NCI-H748 treated with DMSO at 0.1 percent for 48 hours (cell line): ENCODE results near the gene PPTC7.
"Not testable (repeated sequence)": the region's sequence is repeated elsewhere in the genome, so short reads cannot be mapped to it uniquely, and the experiment has no call there.

Experiments used
- DNase-seq: peaks from one replicate; lab custom pipeline; 2025; lab: John Stamatoyannopoulos, UW

PPTC7 gene, protein sequence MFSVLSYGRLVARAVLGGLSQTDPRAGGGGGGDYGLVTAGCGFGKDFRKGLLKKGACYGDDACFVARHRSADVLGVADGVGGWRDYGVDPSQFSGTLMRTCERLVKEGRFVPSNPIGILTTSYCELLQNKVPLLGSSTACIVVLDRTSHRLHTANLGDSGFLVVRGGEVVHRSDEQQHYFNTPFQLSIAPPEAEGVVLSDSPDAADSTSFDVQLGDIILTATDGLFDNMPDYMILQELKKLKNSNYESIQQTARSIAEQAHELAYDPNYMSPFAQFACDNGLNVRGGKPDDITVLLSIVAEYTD

DNA sequence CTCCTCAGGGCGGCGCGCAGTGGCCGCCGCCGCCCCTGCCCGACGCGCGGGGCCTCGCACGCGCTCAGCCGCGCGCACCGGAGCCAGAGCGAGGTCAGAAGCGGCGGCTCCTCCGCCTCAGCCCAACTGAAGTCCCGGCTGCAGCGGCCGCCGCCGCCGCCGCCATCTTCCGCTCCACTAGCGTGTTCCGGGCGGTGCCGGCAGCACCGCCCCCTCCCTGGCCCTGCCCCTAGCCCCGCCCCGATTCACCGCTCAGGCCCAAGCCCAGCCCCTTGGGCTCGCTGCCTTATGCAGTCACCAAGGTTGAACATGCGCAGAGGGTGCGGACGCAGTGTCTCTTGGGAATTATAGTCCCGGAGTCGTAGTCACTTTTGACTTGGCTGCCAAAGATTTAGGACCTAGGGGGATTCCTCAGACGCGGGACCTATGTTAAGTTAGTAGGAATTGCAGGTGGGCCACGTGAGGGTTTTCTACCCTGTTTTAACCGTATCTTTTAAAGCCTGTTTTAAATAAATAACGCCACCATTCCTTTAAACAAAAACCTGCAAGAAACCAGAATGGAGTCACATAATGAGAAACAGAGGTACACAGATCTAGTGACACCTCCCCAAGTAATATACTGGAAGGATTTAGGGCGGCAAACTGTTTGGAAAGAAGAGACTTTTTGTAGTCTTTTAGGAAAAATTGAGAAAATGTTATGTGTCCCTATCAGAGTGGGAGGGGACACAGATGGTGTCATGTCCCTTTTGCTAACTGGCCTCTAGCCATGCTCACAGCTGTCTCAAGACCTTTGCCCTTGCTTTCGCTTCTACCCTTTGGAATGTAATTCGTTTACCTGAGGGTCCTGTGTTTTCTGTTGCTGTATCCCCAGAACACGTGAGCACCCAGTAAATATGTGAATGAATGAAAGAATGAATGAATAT is at the start of gene PPTC7:
PPTC7 (minus strand) TSS at position 182 of the 923 bp plus-strand sequence. CDS start 287 bp downstream, outside the sequence.
- peak; percentile 92 for DNase-seq

DNA sequence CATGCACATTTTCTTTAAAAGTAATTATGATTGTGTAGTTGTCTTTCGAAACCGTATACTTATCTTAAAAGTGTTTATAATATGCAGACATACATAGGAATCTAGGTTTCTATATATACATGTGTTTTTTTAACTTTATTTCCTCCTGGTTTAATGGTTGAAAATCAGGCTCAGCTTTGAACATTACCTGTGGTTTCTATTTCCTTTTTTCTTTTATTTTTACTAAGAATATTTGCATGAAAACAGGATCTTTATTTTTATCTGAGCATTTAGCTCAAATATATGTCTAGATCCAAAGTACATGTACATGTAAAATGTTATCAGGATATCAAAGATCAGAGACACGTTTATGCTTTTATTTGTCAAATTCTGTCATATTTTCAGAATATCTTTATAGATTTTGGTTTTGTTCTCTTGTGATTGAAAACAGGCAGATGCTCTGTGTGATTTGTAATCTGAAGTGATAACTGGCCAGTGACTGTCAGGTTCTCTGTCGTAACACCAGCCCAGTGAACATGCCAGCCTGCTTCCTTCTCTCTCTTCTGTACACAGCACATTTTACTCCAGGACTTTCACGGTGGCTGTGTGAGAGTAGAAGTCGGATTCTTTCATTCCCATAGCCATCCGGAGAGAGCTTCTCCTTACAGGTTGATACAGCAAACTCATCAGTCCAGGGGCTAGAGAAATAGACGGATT is 44.5 kb upstream of the PPTC7 start:
- no peak for DNase-seq

DNA sequence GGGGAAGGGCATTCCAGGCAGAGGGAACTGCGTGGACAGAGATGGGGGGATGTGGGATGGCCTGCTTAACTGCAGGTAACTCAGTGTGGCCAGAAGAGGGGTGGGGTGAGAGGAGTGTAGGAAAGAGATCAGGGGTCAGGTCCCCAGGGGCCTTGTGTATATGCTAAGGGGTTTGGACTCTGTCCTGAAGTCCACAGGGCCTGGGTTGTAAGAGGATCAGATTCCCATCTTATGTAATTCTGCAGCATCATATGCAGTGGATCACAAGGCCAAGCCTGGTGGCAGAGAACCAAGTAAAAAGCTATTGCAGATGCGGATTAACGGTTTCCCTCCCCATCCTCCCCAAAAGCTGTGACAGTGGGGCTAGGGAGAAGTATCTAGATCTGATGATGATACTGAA is 39.5 kb upstream of the PPTC7 start:
- DNase-seq = no peak

DNA sequence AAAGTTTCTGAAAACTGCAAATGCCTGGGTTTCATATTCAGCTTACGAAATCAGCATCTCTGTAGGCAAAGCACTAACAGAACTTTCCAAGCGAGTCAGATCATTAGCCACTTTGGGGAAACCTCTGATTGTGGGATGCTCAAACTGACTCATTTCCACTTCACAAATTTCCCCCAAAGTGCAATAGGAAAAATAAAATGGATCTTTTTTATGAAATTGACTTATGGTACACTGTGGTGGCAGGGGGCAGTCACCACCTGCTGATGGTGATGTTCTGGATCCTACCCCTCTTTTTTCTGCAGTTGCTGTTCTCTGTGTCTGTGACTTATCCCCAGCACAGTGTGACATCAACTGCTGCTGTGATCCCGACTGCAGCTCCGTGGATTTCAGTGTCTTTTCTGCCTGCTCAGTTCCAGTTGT is 36.4 kb upstream of the PPTC7 start:
- DNase-seq = no peak

DNA sequence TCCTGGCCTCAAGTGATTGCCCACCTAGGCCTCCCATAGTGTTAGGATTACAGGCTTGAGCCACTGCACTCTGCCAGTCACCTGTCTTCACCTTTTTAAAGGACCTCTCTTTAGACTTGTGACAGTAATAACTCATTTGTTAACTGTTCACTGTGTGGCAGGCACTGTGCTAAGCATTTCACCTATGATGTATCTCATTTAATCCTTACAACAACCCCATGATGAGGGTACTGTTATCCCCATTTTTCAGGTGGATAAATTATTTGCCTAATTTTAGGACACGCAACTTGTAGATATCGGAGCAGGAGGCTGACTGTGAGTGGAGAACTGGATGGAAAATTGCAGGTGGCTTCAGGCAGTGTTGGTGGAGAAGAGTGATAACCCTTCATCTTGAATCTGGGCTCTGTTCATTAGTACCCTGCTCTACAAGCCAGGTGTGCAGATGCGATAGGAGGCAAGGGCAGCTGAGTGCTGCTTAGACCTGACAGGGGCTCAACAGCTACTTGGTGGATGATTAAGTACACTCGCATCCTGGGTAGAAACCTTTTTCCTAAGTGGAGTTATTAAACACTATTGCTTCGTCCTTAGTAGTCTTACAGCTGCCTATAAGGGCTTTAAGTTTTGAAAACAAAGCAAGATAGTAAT is 33.5 kb upstream of the PPTC7 start:
- no peak for DNase-seq

DNA sequence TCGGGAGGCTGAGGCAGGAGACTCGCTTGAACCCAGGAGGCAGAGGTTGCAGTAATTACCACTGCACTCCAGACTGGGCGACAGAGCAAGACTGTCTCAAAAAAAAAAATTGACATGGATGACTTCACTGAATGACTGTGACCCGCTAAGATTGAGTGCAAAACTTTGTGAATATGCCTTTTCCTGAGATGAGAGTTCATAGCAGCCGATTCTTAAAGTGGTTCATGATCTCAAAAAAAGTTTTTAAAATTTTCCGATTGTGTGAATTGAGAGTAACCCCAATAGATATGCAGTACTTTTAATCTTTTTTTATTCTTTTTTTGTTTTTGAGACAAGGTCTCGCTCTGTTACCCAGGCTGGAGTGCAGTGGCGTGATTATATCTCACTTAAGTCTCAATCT is 32.1 kb upstream of the PPTC7 start:
- no peak for DNase-seq

DNA sequence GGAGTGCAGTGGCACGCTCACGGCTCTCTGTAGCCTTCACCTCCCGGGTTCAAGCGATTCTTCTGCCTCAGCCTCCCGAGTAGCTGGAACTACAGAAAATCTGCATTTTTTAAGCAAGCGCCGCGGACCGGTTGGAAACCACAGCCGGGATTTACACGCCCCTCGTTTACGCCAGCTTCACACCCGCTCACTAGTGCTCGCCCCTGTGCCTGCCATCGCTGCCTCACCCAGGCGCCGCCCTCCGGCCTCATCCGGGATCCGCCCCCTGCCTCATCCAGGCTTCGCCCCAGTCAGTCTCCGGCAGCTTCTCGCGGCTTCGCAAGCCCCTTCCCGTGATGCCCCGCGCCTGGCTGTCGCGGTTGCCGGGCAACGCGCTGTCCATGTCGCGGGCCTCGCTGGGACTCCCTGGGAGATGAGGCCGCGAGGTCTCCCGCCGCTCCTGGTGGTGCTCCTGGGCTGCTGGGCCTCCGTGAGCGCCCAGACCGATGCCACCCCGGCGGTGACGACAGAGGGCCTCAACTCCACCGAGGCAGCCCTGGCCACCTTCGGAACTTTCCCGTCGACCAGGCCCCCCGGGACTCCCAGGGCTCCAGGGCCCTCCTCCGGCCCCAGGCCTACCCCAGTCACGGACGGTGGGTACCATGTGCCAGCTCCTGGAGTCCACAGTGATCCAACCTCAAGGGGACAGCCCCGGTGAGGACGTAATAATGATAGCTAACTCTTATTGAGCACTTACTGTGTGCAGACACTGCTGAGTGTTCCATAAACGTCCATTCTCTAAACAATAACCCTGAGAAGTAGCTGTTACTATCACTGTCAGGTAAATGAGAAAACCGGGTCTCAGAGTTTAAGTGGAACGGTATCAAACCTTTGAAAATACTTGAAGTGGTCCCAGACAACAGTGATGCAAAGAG is 30.9 kb upstream of the PPTC7 start, which contains the start of gene TCTN1:
TCTN1 (plus strand) TSS at position 359 of the 914 bp plus-strand sequence; CDS start at position 413, 54 bp downstream.
- peak; percentile 91 for DNase-seq

DNA sequence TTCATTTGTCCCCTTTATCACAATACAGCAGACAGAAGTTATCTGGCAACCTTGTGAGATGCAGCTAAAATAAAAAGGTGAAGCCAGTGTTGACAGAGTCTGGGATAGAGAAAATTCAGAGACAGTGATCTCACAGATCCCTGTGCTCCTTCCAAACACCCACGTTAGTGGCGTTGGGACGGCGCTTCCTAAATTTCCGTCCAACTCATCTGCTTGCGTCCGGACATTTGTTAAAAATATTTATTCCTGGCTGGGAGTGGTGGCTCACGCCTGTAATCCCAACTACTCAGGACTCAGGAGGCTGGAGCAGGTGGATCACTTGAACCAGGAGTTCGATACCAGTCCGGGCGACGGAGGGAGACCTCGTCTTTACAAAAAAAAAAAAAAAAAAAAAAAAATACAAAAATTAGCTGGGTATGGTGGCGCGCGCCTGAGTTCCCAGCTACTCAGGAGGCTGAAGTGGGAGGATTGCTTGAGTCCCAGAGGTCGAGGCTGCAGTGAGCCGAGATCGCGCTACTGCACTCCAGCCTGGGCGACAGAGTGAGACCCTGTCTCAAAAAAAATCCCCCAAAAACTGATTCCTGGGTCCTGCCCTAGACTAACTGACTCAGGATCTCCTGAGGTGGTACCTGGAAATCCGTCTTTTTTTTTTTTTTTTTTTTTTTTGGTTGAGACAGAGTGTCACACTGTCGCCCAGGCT is 30.1 kb upstream of the PPTC7 start:
- no peak for DNase-seq

DNA sequence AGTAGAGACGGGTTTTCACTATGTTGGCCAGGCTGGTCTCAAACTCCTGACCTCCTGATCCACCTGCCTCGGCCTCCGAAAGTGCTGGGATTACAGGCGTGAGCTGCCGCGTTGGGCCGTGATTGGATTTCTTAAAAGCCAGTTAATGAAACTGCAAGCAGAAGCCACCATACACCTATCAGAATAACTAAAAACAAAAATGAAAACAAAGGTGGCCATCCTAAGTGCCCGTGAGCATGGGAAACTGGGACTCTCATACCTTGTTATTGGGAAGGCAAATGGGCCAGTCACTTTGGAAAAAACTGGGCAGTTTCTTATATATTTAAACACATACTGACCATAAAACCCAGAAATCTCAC is 23.1 kb upstream of the PPTC7 start:
- no peak for DNase-seq

DNA sequence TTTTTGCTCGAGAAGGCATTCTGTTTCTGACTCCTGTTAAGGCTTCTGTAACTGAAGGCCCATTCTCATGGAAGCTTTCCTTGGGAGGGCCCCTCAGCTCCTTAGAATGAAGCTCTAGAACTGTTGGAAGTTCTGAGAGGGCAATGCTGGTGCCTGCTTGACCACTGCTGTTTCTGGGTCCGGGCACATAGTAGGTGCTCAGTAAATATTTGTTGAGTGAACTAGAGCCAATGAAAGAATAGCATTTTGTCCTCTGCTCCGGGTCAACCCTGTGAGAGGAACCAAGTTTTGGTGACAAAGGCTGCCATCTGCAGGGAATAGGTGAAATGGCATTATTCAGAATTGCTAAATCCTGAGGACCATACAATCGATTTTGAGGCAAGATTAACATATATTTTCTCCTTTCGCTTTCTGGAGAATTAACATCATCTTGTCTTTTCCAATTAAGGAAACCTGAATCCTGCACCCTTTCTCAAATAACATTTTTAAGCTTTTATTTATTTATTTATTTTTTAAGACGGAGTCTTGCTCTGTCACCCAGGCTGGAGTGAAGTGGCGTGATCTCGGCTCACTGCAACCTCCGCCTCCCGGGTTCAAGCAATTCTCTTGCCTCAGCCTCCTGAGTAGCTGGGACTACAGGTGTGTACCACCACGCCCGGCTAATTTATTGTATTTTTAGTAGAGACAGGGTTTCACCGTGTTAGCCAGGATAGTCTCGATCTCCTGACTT is 19.1 kb upstream of the PPTC7 start:
- peak; percentile 43 for DNase-seq

DNA sequence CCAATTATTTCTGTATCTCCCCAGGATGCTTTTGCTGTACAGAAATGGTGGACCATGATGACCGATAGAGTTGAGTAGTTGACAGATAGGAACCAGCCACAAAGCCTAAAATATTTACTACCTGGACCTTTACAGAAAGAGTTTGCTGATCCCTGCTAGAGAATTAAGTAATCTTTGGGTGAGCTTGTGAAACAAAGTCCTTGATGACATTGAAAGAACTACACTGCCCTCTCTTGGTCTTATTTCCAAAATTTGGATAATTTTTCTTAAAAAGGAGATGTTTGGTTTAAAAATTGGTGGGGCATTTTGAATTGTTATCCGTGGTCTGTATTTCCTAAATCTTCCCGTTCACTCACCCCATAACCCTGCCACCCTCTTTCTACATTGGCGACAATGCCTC is 17.1 kb upstream of the PPTC7 start:
- no peak for DNase-seq

DNA sequence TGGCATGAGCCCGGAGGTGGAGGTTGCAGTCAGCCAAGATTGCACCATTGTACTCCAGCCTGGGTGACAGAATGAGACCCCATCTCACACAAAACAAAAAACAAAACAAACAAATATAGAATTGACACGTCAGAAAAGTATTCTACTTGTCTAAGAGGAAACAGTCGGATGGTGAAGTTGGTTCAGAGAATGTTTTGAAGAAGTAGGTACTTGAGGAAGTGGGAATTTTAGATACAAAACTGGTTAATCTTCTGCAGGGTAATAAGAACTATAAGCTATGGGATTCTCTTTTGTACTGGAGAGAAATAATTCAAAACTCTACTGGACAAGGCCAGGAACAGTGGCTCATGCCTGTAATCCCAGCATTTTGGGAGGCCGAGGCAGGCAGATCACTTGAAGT is 16.2 kb upstream of the PPTC7 start:
- DNase-seq = no peak

DNA sequence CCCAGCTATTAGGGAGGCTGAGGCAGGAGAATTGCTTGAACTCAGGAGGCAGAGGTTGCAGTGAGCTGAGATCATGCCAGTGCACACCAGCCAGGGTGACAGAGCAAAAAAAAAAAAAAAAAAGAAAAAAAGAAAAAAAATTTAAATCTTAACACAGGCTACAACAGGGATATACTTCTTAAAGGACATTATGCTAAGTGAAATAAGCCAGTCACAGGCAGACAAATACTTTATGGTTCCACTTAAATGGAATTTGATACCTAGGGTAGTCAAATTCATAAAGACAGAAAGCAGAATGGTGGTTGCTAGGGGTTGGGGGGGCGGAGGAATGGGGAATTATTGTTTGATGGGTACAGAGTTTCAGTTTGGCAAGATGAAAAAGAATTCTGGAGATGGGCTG is 14.8 kb upstream of the PPTC7 start:
- no peak for DNase-seq

DNA sequence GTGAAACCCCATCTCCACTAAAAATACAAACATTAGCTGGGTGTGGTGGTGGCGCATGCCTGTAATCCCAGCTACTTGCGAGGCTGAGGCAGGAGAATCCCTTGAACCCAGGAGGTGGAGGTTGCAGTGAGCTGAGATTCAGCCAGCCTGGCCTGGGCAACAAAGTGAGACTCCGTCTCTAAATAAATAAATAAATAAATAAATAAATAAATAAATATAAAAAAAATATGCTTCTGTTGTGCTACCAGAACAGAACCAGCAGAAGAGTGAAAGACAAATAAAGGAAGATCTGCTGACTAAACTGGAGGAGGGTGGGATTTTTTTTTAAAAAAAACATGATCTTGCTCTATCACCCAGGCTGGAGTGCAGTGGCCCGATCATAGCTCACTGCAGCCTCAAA is 9.8 kb upstream of the PPTC7 start:
- not testable (repeated sequence) for DNase-seq

DNA sequence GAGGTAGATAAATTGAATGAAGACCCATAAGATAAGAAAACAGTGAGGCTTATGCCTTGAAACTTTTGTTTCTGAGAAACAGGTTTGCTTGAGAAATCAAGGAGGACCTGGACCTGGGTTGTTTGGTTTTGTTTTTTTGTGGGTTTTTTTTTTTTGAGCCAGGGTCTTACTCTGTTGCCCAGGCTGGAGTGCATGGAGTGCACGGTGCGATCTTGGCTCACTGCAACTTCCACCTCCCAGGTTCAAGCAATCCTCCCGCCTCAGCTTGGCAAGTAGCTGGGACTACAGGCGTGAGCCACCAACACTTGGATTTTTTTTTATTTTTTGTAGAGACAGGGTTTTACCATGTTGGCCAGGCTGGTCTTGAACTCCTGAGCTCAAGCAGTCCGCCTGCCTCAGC is 9.0 kb upstream of the PPTC7 start:
- DNase-seq = no peak

DNA sequence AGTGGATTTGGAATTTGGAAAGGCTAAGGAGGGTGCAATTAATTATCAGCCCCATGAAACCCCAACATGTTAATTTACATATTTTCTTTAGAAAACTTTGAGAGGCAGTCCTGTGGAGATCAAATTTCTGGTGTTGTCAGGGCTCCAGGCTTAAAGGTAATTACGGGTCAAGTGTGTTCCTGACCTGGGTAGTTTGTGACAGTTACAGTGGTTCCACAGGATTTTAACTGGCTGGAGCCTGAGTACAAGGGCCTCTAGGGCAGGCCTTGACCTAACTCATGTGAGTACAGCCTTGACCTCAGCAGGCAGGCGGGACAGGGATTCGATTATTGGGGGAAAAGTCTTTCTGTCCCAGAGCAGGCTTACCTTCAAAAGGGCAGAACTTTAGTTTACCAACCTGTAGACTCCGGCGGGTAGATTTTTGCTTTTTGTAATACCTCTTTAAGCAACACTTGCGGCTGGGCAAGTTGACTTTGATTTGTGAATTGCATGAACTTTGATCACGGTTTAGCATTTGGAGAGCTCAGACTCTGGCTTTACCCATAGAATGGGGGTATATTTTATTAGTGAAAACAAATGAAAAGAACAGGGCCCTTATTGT is 8.4 kb upstream of the PPTC7 start:
- no peak for DNase-seq

DNA sequence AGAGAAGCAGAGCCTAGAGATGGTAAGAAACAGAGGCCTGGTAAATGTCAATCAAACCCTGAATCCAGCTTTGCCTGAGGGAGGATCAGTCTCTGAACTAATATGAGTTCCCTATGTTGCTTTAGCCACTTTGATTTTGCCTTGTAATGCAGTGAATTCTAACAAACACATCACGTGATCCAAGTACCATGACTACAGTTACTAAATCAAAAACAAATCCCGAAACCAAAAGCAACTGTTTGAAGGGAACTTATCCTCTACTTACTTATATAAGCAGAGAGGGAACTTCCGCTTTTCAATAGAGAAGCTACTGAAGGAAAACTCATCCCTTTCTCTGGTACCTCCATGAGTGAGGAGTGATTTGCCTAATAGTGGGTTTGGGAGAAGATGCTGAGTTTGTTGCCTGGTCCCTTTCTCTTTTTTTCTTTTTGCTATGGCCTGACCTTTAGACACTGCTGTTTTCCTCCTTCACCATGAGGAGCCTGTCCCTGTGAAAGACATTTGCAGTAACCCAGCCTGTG is 7.7 kb upstream of the PPTC7 start:
- DNase-seq = no peak

DNA sequence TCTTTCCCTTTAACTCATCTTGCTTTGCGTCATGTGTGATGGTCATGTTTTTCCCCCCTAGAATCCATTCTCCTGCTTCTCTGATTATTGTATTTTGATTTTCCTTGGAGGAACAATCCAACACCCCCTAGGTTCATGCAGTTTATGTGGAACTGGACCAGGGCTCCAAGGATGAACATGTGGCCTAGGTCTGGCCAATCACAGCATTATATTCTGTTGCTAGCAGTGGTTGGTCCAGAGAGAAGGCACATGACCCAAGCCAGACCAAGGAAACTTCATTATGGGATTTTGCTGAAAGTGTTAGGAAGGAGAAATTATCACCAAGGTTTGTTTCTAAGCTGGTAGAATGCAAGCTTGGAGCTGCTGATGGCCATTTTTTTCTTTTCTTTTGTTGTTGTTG is 6.9 kb upstream of the PPTC7 start:
- DNase-seq = no peak

DNA sequence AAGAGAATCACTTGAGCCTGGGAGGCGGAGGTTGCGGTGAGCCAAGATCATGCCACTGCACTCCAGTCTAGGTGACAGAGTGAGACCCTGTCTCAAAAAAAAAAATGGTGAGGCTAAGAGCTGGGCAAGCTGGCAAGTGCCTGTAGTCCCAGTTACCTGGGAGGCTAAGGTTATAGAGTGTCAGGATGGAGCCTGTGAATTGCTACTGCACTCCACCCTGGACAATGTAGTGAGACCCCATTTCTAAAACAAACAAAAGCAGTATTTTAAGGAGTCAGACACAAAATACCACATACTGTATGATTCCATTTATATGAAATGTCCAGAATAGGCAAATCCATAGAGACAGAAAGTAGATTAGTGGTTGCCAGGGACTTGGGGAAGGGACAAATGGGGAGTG is 4.0 kb upstream of the PPTC7 start:
- DNase-seq = not testable (repeated sequence)
